SK-N-SH treated with all-trans-retinoic acid at 6 μM for 48 hours (cell line): ENCODE measurements around the gene RBMS3.

Experiments
- ATAC-seq: fragments of 200-7000 bp; cut with Tn5 transposase; 3 replicates; pipeline ENCODE4 v1.9.1; 2020; ENCODE audit warnings: mild to moderate bottlenecking, moderate library complexity
- ARNTL ChIP-seq: fragments of 450-650 bp; formaldehyde crosslinking; IDR thresholded peaks from 2 replicates; pipeline ENCODE4 v1.5.0; 2020; ENCODE audit warnings: low read depth, mild to moderate bottlenecking, moderate library complexity, borderline replicate concordance
- CSDC2 ChIP-seq: fragments of 250-450 bp; sonication (Bioruptor Pico); IDR thresholded peaks from 2 replicates; pipeline ENCODE4 v1.5.0; 2020; ENCODE audit warnings: mild to moderate bottlenecking, moderate library complexity
- GLIS3 ChIP-seq: fragments of 250-450 bp; sonication (Bioruptor Pico); IDR thresholded peaks from 2 replicates; pipeline ENCODE4 v1.5.0; 2020; ENCODE audit warnings: mild to moderate bottlenecking, moderate library complexity
- ISL1 ChIP-seq: fragments of 250-450 bp; sonication (Bioruptor Pico); IDR thresholded peaks from 2 replicates; pipeline ENCODE4 v2.1.2; 2022; ENCODE audit warnings: mild to moderate bottlenecking, moderate library complexity
- OSR1 ChIP-seq: fragments of 250-450 bp; sonication (Bioruptor Pico); IDR thresholded peaks from 2 replicates; pipeline ENCODE4 v1.8.0; 2022; ENCODE audit warnings: moderate library complexity, mild to moderate bottlenecking, inconsistent platforms
- PATZ1 ChIP-seq: fragments of 250-450 bp; sonication (Bioruptor Pico); IDR thresholded peaks from 2 replicates; pipeline ENCODE4 v1.8.0; 2020; ENCODE audit warnings: mild to moderate bottlenecking, moderate library complexity, borderline replicate concordance
- PPARA ChIP-seq: fragments of 250-450 bp; sonication (Bioruptor Pico); IDR thresholded peaks from 2 replicates; pipeline ENCODE4 v1.5.0; 2020; ENCODE audit warnings: mild to moderate bottlenecking, borderline replicate concordance
- RARB ChIP-seq: fragments of 250-450 bp; sonication (Bioruptor Pico); IDR thresholded peaks from 2 replicates; pipeline ENCODE4 v1.8.0; 2021; ENCODE audit warnings: mild to moderate bottlenecking, moderate library complexity
- SNAI2 ChIP-seq: fragments of 250-450 bp; sonication (Bioruptor Pico); IDR thresholded peaks from 2 replicates; pipeline ENCODE4 v1.5.0; 2020; ENCODE audit warnings: mild to moderate bottlenecking, moderate library complexity
- TOX ChIP-seq: fragments of 250-450 bp; sonication (Bioruptor Pico); IDR thresholded peaks from 2 replicates; pipeline ENCODE4 v1.8.0; 2021; ENCODE audit warnings: mild to moderate bottlenecking, moderate library complexity, borderline replicate concordance
- TSHZ2 ChIP-seq: fragments of 250-450 bp; sonication (Bioruptor Pico); IDR thresholded peaks from 2 replicates; pipeline ENCODE4 v1.5.0; 2020; ENCODE audit warnings: mild to moderate bottlenecking, moderate library complexity
- ZC3H10 ChIP-seq: fragments of 250-450 bp; sonication (Bioruptor Pico); IDR thresholded peaks from 2 replicates; pipeline ENCODE4 v1.5.1; 2021; ENCODE audit warnings: mild to moderate bottlenecking, moderate library complexity
- ZFP3 ChIP-seq: fragments of 250-450 bp; sonication (Bioruptor Pico); IDR thresholded peaks from 2 replicates; pipeline ENCODE4 v1.5.0; 2020; ENCODE audit warnings: mild to moderate bottlenecking, moderate library complexity
- ZNF565 ChIP-seq: fragments of 450-650 bp; formaldehyde crosslinking; conservative IDR thresholded peaks from 2 replicates; pipeline ENCODE4 v1.5.0; 2020; ENCODE audit warnings: low read depth, mild to moderate bottlenecking, moderate library complexity
- ZNF8 ChIP-seq: fragments of 450-650 bp; formaldehyde crosslinking; IDR thresholded peaks from 2 replicates; pipeline ENCODE4 v1.5.0; 2020; ENCODE audit warnings: mild to moderate bottlenecking, moderate library complexity
- TF ChIP-seq, protein P1 (sequence below): fragments of 250-450 bp; sonication (Bioruptor Pico); IDR thresholded peaks from 2 replicates; pipeline ENCODE4 v1.8.0; 2021; ENCODE audit warnings: low read depth, mild to moderate bottlenecking, moderate library complexity, borderline replicate concordance
- TF ChIP-seq, protein P2 (sequence below): fragments of 250-450 bp; sonication (Bioruptor Pico); IDR thresholded peaks from 2 replicates; pipeline ENCODE4 v1.5.1; 2020; ENCODE audit warnings: low read depth, mild to moderate bottlenecking, moderate library complexity
- TF ChIP-seq, protein P3 (sequence below): fragments of 250-450 bp; sonication (Bioruptor Pico); IDR thresholded peaks from 2 replicates; pipeline ENCODE4 v1.5.1; 2021; ENCODE audit warnings: mild to moderate bottlenecking, moderate library complexity

Gene RBMS3

GRCh38 chr3:29345516-29346300 lies 64.8 kb downstream of the RBMS3 start (continued):
- TF ChIP-seq ZNF565 = no peak

- TF ChIP-seq PPARA (CRISPR knock-in tag) (no peak), GLIS3 (CRISPR knock-in tag) (no peak), ZNF565 (no peak), ZNF8 (no peak)
- TF ChIP-seq, all 23 proteins: peak for 0
- peak; percentile 85 for ATAC-seq
These were observed 66.0 kb downstream of the RBMS3 start for GRCh38 chr3:29346828-29347227.

- TF ChIP-seq CSDC2 (CRISPR knock-in tag) = no peak
- no peak for TF ChIP-seq RARB (CRISPR knock-in tag)
- no peak for TF ChIP-seq ZC3H10 (CRISPR knock-in tag)
- no peak for TF ChIP-seq PATZ1 (CRISPR knock-in tag)
- TF ChIP-seq ISL1 = no peak
- no peak for TF ChIP-seq OSR1 (CRISPR knock-in tag)
- TF ChIP-seq TOX (CRISPR knock-in tag) = no peak
- TF ChIP-seq ARNTL = no peak
- no peak for TF ChIP-seq PPARA (CRISPR knock-in tag)
- TF ChIP-seq GLIS3 (CRISPR knock-in tag) = no peak
- TF ChIP-seq ZFP3 (CRISPR knock-in tag) = no peak
- TF ChIP-seq, protein P1, sequence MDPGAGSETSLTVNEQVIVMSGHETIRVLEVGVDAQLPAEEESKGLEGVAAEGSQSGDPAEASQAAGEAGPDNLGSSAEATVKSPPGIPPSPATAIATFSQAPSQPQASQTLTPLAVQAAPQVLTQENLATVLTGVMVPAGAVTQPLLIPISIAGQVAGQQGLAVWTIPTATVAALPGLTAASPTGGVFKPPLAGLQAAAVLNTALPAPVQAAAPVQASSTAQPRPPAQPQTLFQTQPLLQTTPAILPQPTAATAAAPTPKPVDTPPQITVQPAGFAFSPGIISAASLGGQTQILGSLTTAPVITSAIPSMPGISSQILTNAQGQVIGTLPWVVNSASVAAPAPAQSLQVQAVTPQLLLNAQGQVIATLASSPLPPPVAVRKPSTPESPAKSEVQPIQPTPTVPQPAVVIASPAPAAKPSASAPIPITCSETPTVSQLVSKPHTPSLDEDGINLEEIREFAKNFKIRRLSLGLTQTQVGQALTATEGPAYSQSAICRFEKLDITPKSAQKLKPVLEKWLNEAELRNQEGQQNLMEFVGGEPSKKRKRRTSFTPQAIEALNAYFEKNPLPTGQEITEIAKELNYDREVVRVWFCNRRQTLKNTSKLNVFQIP (CRISPR knock-in tag) = no peak
- ATAC-seq = no peak
These were observed 66.5 kb downstream of the RBMS3 start for GRCh38 chr3:29347412-29347811.

GRCh38 chr3:29348316-29348715 lies 67.4 kb downstream of the RBMS3 start:
- TF ChIP-seq ISL1 = no peak
- TF ChIP-seq, protein P2, sequence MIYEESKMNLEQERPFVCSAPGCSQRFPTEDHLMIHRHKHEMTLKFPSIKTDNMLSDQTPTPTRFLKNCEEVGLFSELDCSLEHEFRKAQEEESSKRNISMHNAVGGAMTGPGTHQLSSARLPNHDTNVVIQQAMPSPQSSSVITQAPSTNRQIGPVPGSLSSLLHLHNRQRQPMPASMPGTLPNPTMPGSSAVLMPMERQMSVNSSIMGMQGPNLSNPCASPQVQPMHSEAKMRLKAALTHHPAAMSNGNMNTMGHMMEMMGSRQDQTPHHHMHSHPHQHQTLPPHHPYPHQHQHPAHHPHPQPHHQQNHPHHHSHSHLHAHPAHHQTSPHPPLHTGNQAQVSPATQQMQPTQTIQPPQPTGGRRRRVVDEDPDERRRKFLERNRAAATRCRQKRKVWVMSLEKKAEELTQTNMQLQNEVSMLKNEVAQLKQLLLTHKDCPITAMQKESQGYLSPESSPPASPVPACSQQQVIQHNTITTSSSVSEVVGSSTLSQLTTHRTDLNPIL (CRISPR knock-in tag) = no peak
- no peak for ATAC-seq

- no peak for TF ChIP-seq SNAI2
- TF ChIP-seq, all 23 proteins: peak for 0
- ATAC-seq = no peak
These were observed 68.2 kb downstream of the RBMS3 start for GRCh38 chr3:29349049-29349448.

GRCh38 chr3:29353807-29354206 lies 72.9 kb downstream of the RBMS3 start:
- no peak for ATAC-seq
- TF ChIP-seq SNAI2 = no peak
- TF ChIP-seq, protein P1 (CRISPR knock-in tag) = no peak
- TF ChIP-seq TSHZ2 = no peak
- no peak for TF ChIP-seq ISL1
- TF ChIP-seq GLIS3 (CRISPR knock-in tag) = no peak
- no peak for TF ChIP-seq ZNF565
- TF ChIP-seq, protein P3, sequence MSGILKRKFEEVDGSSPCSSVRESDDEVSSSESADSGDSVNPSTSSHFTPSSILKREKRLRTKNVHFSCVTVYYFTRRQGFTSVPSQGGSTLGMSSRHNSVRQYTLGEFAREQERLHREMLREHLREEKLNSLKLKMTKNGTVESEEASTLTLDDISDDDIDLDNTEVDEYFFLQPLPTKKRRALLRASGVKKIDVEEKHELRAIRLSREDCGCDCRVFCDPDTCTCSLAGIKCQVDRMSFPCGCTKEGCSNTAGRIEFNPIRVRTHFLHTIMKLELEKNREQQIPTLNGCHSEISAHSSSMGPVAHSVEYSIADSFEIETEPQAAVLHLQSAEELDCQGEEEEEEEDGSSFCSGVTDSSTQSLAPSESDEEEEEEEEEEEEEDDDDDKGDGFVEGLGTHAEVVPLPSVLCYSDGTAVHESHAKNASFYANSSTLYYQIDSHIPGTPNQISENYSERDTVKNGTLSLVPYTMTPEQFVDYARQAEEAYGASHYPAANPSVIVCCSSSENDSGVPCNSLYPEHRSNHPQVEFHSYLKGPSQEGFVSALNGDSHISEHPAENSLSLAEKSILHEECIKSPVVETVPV (CRISPR knock-in tag) = no peak
- TF ChIP-seq OSR1 (CRISPR knock-in tag) = no peak
- TF ChIP-seq TOX (CRISPR knock-in tag) = no peak
- no peak for TF ChIP-seq PPARA (CRISPR knock-in tag)
